A549 (cell line): Measurements from ENCODE around the gene TM7SF2.

Experiments used
- BHLHE40 ChIP-seq: IDR thresholded peaks from 2 replicates; pipeline ENCODE4 v1.6.1; 2012; ENCODE audit warnings: low read depth, low read length, inconsistent platforms
- HOXA7 ChIP-seq: fragments of 250-450 bp; sonication (Bioruptor Pico); IDR thresholded peaks from 2 replicates; pipeline ENCODE4 v1.5.0; 2020; ENCODE audit warnings: mild to moderate bottlenecking, moderate library complexity
- MYC ChIP-seq: IDR thresholded peaks from 2 replicates; pipeline ENCODE4 v1.6.1; 2012; ENCODE audit warnings: mild to moderate bottlenecking, inconsistent platforms, low read length, improper control_type of control experiment, borderline replicate concordance
- PHF8 ChIP-seq: fragments of 200-600 bp; sonication (generic); IDR thresholded peaks from 2 replicates; pipeline ENCODE4 v1.6.1; 2016; ENCODE audit warnings: low read depth, mild to moderate bottlenecking, antibody characterized with exemption, moderate library complexity, borderline replicate concordance
- RCOR1 ChIP-seq: fragments of 150-350 bp; IDR thresholded peaks from 2 replicates; pipeline ENCODE4 v1.6.1; 2014; ENCODE audit warnings: antibody characterized with exemption, low read length, low read depth
- SMC3 ChIP-seq: fragments of >200 bp; sonication (Bioruptor Twin); formaldehyde crosslinking; IDR thresholded peaks from 3 replicates; pipeline ENCODE4 v1.6.1; 2018; ENCODE audit warnings: inconsistent platforms
- TF ChIP-seq, protein P1 (sequence below): fragments of >200 bp; sonication (Bioruptor Twin); formaldehyde crosslinking; IDR thresholded peaks from 3 replicates; pipeline ENCODE4 v1.5.1; 2016

DNA sequence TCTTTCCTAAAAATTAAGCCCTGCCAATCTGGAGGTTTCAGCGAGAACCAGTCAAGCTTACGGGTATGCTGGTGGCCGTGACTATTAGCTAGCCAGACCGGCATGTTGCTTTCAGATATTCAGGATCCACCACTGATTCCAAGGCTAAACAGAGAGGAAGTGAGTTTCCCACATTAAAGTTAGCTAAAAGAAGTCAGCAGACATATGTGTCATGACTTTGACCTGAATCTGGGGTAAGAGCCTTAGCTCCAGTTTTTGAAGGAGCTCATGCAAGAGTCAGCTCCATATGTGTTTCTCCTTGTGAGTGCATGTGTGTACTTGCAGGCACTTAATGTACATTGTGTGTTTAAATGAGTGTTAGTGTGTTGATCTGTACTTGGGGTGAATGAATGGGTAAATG, 26.2 kb upstream of the TM7SF2 start:
- TF ChIP-seq, protein P1, sequence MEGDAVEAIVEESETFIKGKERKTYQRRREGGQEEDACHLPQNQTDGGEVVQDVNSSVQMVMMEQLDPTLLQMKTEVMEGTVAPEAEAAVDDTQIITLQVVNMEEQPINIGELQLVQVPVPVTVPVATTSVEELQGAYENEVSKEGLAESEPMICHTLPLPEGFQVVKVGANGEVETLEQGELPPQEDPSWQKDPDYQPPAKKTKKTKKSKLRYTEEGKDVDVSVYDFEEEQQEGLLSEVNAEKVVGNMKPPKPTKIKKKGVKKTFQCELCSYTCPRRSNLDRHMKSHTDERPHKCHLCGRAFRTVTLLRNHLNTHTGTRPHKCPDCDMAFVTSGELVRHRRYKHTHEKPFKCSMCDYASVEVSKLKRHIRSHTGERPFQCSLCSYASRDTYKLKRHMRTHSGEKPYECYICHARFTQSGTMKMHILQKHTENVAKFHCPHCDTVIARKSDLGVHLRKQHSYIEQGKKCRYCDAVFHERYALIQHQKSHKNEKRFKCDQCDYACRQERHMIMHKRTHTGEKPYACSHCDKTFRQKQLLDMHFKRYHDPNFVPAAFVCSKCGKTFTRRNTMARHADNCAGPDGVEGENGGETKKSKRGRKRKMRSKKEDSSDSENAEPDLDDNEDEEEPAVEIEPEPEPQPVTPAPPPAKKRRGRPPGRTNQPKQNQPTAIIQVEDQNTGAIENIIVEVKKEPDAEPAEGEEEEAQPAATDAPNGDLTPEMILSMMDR: no peak
- TF ChIP-seq PHF8 (no peak), MYC (no peak), SMC3 (no peak), RCOR1 (no peak), BHLHE40 (no peak), HOXA7 (CRISPR knock-in tag) (no peak)
